H4 (cell line): ENCODE results near the gene GLS. TPM values are rescaled to one million over a fixed set of nuclear protein-coding genes. Genes with fewer than 3 reads are reported as not detected.
"Not testable (repeated sequence)": the region's sequence is repeated elsewhere in the genome, so short reads cannot be mapped to it uniquely, and the experiment has no call there.

Source experiments
- DNase-seq: peaks from one replicate; pipeline ENCODE4 v3.0.0-alpha.2; 2015; ENCODE audit warnings: low spot score
- total RNA-seq: library from RNA; depleted of rRNA; stranded (reverse); fragments of >200 nt; shearing (Covaris generic); gene quantifications from 2 replicates; pipeline ENCODE4 v1.2.3, GENCODE V29; 2014

The GLS gene
- total RNA-seq, 1 experiment from 2014 or later: 40.2 TPM

DNA sequence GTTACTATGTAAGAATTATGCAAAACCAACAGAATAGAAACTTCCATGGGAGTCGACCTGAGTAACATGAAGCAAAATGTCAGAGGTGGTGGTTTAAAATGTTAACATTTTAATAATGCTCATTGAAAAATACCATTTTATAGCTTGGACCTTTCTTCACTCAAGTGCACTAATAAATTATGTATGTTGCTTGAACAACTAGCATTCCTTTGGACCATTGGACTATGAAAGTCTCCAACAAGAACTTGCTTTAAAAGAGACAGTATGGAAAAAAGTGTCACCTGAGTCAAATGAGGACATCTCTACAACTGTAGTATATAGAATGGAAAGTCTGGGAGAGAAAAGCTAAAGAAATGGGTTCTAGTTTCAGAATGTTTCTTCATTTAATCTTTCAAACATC lies 51.9 kb downstream of the GLS start:
- DNase-seq: no peak

DNA sequence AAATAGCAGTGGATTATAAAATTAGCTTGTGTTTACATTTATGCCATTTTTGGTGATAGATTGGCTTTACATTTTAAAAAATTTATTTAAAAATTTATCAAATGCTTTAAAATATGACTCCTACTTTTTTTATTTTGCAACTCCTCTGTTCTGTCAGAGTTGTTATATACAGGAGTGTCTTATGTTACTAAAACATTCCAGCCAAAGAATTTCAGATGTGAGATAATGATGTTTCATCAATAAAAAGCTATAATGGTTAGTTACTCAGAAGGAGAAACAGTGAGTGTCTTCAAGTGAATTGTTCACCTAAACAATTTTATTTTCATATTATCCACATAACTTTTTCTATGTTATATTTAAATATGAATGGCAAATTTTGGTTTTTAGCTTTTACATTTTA lies 52.7 kb downstream of the GLS start:
- no peak for DNase-seq

DNA sequence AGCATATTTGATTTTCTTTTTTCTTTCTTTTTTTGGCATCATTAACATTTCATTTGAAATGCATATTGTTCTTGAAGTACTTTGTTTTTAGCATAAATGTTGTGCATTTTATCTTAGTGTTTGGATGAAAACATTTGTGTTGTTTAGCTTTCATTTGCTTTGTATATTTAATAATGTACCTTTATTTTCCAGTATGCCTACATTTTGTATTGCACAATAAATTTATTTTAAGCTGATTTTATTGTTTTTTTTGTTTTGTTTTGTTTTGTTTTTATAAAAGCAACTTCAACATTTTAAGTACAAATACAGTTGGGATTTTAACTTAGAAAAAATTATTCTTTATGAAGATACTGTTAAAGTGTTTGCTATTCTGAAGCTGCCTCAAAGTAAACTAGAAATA lies 54.4 kb downstream of the GLS start:
- no peak for DNase-seq

DNA sequence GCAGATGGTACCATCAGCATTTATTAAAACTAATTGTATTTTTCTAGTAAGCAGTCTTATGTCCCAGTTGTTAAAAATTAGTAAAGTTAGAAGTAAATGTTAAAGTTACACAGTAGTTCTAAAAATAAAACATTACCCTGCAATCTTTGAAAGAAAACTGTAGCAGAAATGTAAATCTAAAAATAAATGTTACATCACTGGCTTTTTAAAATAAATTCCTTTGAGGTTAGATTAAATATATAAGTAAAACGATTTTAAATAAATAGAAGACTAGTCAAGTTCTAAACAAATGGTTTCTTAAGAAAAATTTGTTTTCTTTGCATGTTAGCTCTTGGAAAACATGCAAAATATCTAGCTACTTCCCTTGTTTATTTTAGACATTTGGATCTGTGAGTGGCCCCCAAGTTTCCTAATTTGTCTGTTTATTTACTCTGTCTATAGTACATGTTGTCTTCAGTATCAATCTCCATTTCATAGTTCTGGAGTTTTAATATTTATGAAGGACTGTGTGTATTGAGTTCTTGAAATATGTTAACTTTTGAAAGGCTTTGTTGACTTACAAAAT lies 58.2 kb downstream of the GLS start:
- no peak for DNase-seq

DNA sequence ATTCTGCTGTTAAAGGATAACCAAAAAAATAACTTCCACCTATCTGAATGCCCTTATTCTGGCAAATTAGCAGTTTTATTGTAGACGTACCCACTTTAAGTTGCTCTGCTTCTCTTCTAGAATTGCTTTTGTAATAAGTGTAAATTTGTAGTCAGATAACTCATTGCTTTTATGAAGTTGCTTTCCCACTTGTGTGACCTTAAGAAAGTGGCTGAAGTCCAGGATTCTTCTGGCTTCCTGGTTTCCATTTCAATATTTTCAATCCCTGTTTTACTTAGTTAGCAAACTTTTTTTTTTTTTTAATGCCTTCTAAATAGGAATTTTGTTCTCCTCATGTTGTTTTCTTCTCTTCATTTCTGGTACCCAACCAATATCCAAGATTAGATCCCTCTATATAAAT lies 59.8 kb downstream of the GLS start:
- DNase-seq: no peak

DNA sequence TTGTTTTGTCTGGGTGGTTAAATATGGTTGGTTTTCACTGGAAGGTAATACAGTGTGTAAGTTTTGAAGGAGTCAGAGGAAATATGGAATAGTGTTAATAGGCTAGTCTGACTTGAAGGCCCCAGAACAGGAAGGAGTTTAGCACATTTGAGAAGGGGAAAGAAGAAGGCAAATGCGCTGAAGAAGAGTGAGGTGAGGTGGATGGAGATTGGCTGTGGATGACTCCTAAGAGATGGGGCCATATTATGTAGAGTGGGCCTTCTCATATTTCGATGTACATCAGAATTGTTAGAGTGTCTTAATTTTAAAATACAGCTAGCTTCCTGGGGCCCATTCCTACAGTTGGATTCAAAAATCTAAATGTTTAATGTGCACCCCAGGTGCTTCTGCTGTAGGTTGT lies 61.0 kb downstream of the GLS start:
- no peak for DNase-seq

DNA sequence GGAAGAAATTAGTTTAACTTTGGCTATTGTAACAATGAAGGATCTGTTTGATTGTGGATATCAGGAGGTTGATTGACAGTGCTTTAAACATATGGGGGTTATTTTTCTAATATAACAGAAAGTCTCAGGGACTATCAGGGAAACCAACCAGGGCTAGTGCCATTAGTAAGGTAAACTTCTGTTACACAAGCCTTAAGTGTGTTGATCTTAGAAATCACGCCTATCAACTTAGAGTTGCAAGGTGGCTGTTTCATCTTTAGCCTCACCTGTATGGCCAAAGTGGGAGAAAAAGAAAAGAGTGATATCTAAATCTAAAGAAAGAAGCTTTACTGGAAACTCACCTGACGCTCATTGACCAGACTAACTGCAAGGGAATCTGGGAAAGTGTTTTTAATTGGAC lies 62.1 kb downstream of the GLS start:
- no peak for DNase-seq

DNA sequence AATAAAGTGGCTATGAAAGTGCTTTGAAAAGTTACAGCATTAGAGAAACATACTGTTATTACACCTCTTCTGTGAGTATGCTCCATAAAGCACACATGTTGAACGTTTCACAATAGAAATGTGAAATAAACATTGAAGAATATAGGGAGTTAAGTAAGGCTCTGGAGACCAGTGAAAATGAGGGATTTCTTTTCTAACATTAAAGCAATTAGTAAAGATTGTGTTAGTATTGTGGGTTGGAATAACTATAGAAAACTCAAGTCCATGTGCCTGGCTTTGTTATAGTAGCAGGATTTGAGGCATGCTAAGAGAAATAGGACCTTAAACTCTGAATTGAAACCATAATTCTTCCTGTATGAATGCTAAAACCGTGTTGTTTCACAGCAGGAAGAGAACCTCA lies 63.1 kb downstream of the GLS start:
- no peak for DNase-seq

DNA sequence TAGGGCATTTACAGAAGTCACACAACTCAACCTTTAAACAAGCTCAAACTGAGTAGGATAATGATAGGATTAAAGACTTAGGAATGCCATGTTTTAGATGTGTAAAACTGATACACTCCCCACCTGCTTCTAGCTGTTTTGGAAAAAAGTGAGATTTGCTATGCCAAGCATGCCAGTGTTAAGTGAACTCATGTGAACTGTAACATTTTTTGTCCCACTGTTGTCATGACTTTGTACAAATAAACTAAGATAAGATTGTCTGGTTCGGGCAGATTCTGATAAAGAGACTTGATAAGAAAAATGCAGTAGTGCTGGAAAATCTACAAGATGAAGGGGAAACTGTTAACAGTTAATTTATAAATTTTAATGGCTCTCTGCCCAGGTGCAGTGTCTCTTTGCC lies 66.5 kb downstream of the GLS start:
- DNase-seq: peak; percentile 35

DNA sequence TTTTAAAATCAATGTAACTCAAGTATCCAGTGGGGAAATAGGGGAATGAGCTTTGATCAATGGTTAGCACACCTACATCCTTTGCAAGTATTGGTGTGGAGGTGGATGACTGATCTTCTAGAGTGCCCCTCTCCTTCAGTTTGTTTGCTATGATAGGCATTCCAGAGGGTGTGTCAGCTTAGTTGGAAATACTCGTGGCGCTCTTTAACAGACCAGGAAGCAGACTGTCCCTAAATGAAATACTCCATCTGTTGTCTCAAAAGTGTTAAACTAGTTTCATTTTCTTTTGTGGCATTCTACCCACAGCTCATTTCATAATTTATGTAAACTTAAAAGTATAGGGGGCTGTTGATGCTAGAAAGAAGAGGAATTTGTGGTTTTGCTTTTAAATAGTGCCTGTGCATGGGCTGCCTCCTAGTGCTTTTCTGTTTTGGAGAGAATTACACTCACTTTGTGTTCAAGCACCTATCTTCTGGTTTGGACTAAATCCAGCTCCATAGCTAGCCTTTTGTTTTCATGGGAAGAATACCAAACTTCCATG lies 67.2 kb downstream of the GLS start:
- peak; percentile 88 for DNase-seq

DNA sequence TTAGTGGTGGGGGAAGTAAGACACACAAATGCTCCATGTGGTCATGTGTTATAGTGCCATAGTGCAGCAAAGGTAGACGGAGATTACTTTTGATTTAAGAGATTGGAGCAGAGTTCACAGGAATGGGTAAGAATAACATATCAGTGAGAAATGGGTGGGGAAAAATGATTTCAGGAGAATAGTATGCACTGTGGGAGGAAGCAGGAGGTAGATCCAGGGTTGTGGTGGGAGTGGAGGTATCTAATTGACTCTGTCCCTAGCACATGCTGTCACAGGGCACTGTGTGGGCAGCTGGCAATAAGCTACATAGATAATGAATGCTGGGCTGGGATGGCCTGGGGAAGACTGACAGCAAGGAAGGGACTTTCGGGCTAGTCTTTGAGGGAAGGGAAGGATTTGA lies 68.0 kb downstream of the GLS start:
- DNase-seq: peak; percentile 71

DNA sequence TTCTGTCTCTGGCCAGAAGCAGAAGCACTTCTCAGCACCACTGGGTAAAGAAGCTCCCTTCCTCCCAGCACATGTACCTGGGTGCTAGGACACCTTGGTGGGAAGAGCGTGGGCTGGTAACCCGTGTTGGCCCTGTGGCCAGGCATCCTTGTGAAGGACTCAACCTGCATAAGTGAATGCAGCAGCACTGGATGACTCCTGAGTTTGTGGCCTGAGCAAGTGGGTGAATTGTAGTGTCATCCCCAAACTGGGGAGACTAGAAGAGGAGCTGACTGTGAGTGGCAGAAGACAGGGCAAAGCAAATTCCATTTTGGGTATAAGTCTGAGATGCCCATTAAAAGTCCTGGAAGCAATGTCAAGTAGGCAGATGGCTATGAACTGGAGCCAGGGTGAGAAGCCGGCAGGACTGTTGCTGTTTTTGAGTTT lies 70.0 kb downstream of the GLS start:
- DNase-seq: no peak

DNA sequence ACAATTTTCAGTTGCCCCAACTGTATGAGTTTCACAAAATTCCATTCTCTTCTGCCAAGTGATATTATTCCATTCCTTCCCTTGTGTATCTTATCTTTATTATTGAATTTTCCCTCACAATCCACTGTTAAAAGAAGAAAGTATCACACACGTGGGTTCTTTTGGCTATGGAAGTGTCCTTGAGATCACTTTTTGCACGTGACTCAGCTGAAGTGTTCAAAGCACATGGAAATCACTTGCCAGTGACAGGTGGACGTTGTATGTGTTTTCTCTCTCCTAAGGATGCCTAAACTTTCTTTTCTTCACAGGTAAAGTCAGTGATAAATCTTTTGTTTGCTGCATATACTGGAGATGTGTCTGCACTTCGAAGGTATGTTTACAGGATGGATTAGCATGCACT lies 72.6 kb downstream of the GLS start:
- DNase-seq: no peak

DNA sequence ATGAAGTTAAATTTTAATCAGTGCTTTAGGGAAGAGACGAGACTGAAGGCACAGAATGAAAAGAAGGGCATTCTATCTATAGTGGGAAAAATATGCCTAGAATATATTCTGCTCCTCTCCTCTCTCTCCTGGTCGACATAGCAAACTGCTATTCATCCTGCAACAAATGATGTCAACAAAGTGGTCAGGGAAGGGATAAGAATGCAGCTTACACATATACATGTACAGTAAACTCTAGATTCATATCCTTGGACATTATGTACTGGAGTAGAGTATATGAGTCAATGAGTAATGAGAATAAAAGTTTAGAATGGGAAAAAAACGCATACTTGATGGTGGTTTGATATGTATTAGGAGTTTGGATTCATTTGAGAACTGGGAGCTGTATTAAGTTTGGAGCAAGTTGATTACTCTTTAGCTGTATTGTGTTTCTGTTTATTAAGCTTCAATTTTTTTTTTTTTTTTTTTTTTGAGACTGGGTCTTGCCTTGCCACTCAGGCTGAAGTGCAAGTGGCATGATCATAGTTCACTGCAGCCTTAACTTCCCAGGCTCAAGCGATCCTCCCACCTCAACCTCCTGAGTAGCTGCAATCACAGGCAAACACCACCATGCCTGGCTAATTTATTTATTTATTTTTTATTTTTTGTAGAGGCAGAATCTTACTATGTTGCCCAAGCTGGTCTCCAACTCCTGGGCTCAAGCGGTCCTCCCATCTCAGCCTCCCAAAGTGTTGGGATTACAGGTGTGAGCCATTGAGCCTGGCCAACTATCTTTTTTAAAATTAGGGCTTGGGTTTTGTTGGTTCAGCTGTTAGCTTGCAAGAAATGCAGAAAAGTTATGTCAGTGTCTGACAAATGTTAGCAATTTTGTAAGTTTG lies 79.5 kb downstream of the GLS start:
- no peak for DNase-seq

DNA sequence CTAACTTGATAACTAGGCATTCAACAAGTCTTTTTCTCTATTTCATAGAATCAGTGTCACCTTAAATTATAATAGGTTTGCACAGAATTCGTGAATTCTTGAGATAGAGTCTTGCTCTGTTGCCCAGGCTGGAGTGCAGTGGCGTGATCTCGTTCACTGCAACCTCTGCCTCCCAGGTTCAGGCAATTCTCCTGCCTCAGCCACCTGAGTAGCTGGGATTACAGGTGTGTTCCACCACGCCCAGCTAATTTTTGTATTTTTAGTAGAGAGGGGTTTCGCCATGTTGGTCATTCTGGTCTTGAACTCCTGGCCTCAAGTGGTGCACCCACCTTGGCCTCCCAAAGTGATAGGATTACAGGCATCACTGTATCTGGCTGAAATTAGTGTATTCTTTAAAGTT lies 80.5 kb downstream of the GLS start:
- not testable (repeated sequence) for DNase-seq

DNA sequence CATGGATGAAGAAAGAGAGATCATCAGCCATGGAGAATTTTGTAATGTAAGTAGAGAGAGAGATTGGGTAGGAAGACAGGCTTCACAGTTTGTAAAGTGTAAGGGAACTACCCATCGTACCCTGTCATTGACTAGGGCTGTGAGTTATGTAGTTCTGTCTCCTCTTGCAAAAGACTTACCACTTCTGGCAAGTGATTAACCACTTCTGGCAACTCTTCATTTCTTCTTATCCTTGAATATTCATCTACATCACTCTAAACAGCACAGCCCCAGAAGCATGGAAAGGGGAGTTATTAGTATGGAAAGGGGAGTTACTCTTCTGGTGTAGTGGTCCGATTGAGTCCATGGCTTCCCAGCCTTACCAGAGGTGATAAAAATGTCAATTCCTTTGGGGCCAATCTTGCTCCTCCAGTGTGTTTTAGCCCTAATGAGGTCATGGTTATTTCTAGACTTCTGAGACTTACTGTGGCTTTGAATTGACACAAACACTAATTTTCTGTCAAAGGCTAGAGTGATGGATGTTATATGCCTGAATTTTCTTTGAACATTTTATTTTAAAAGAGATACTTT lies 81.4 kb downstream of the GLS start:
- DNase-seq: no peak

DNA sequence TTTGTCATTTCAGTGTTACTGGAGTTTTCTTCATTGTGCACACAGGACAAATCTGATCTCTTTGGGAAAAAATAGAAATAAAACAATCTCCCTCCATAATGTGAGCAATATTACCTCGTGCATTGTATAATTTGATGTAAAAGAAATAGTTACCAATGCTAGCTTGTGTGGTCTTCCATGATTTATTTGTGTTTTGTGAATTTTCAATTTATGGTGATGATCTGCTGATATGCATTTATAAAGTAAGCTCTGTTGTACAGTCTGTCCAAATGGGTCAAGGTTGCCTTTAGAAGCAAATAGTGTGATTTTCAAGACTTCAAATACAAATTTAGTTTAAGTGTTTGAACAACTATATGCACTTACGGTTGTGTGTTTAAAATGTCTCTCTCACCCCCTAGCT lies 82.5 kb downstream of the GLS start:
- DNase-seq: no peak

DNA sequence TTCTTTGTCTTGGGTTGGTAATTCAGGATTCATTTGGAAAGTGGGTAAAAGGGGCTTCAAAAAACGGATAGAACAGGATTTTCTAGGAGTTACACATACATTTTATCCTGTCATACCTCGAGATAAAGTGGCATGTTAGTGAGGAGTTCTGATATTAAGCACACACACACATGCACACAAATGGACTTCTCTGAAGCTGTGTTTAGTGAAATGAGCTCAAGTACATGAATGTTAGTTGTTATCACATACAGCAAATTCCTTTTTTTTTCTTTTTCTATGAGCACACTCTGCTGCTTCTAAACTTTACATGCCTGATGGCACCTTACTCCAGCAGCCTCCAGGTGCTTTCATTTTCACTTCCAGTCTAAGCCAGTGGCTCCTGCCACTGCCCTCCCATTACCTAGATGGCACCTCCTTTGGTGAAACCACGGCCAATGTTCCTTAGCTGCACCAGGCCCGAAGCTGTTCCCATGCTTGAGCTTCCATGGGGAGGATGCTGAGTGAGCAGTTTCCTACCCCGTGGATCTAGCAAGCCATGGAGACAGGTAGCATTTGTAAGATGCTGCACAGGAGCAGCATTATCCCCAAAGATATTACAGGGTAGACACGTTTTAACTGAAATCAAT lies 83.7 kb downstream of the GLS start:
- DNase-seq: no peak

DNA sequence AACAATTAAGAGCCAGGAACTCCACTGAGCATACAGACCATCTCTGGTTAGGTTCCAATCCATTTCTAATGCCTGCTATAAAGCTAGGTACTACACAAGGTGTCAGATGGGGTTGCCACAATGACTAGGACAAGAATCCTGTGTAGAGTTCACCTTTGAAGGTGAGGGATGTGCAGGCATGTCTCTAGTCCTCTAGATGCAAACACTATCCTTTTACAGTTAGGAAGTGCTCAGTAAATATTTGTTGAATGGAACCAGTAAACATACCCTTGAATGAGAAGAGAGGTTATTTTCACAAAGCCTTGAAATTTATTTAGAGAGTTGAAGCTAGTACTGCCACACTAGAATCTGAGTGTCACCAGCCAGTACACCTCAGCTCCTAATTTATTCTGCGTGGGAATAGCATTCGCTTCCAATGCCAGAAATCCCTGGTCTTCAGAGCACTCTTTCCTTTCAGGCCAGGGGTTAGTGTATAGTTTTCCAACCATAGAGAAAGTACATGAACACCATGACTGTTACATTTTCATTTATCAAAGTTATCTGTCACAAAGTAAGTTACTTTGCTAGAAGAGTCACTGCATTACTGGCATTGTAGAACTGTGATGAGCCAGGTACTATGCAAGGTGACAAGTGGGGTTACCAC lies 85.1 kb downstream of the GLS start:
- DNase-seq: no peak

DNA sequence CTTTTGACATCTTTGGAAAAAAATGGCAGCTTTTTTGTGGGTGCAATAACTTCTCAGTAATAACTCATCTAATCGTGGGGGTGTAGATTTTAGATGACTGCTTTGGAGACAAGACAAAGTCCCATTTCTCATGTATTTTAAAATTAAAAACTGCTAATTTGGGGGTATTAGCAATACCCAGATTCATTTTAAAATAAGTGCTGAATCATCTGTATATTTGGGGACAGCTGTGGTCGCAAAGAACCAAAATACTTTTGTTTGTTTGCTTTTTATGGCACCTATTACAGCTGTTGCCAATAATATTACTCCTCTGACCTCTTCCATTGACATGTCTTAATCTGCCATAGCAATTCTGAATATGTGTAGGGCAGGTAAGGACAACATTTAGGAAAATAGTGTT lies 87.9 kb downstream of the GLS start:
- no peak for DNase-seq

DNA sequence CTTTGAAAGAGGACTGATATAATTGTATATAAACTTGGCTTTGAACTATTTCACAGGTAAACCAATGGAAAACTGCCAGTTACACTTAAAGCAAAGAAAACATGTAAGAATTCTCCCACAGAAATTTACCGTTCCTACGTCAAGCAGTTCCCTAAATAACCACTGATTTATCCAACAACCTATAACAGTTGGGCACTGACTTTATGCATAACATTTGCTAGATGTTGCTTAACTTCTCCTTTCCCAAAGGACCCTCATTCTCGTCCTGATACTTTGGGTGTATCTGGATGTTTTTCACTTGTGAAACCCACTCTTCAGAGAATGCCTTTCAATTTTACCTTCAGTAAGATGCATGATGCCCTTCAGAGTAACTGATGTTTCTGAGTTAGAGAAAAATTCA lies 89.5 kb downstream of the GLS start:
- DNase-seq: no peak

DNA sequence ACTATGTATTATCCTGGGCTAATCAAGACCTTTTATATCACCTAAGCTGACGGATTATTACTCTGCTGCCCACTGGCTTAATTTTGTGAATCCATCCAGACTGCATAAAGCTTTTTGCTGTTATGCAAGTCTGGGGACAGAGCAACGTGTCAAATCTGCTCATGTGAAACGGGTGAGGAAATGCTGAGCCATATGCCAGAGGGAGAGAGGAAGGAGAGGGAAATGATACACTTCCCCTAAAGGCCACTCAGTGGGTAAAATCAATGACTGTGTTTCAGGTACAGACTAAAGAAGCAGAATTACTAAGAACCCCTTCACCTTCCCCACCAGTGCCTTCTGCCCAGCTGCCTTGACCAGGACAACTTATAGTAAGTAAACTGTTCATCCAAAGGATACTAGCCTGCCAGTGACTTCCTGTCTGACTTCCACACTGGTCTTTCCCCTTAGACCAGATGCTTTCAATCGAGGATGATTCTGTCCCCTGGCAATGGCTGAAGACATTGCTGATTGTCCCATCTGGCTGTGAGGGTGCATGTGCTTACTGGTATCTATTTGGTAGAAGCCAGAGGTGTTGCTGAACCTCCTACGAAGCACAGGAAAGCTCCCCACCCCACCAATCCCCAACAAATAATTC lies 90.4 kb downstream of the GLS start:
- no peak for DNase-seq
